GM18909 (cell line): Measurements from ENCODE around the gene TMCO4.

Source experiments
- ATAC-seq: cut with Tn5 transposase; IDR thresholded peaks from one replicate; pipeline ENCODE4 v1.9.1; 2021; ENCODE audit warnings: mild to moderate bottlenecking; ENCODE audit not compliant: unreplicated experiment, poor library complexity

TMCO4 gene

DNA sequence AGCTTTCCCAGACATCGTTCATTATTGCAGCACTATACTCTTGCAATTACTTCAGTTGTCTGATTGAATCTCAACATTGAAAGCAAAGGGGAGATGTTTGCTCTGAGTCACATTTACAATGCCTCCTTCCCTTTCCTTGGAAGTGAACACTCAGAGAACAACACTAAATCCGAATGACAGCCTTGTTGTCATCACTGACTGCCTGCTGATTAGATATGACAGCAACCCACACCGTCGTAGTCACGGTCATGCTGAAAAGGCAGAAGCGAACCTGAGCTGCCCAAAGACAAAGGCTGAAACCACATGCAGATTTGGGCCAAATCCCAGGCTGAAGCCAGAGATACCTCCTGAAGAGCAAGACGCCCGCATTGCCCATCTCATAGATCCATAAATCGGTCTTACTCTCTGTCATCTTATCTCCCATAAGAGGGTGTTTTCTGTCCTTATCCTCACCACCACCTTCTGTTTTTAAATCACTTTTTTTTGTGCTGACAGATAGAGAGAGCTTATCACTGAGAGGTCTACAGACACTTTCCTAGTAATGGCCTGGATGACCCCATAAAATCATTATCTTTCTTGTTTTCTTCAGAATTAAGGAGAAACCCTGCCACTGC, 47.5 kb downstream of the TMCO4 start:
- ATAC-seq, result no peak

DNA sequence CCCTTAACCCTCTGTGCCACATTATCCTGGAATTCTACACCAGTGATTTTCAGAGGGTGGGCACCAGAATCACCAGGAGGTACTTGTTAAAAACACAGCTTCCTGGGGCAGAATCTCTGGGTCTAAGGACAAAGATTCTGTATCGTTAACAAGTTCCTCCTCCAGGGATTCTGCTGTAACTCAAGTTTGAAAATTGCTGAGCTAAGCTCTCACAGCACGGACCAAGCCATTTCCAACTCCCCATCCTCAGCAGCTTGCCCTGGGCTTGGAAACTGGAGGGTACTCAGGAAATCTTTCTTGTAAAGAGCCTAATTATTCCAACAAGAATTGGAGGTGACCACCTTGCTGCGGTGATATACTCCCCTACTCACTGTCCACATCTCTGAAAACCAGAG, 48.8 kb downstream of the TMCO4 start:
- no peak for ATAC-seq

DNA sequence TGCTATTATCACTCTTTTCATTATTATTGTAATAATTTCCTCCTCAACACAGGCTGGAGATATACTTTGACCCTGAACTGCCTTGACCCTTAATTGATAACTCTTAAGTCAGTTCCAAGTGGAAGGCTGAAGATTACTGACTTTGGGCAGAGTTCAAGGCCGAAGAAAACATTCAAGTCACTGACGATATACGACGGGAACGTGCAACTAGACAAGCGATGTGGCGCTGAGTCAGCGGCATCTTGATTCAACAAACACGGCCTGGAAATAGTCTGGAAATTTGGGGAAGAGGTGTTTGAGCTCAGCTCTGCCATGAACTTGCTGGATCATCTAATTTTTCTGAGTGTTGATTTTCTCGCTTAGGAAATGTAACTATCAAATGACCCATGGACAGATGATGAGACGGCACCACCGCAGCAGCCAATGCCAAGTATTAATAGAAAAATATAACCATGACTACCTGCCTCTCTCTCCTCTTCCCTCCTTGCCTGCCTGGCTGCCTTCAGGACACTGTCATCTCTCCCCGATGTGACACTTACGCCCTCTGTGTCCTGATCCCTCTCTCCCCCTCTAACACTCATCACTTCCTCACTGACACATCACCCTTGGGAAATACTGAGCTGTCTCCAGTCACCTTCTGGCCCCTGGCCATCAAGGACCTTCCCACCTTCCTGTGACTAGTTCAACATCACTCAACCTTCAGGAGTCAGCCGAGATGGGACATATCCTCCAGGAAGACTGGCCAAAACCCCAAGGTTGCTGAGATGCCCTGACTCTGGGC, 49.4 kb downstream of the TMCO4 start:
- no peak for ATAC-seq

DNA sequence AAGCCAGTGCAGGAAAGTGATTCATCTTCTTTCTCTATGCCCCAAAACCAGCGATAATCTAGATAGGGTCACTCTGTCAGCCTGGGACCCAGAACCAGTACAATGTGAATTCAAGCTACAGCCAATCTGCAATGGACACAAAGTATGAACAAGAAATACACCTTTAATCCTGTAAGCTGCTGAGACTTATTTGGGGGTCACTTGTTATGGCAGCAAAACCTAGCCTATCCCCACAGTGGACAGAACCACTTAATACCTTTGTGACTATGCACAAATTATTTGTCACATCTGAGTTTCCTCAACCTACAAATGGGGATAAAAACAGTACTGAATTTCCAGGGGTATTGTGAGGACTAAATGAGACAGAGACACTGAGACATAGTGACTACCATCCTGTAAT, 50.0 kb downstream of the TMCO4 start:
- ATAC-seq, result no peak

DNA sequence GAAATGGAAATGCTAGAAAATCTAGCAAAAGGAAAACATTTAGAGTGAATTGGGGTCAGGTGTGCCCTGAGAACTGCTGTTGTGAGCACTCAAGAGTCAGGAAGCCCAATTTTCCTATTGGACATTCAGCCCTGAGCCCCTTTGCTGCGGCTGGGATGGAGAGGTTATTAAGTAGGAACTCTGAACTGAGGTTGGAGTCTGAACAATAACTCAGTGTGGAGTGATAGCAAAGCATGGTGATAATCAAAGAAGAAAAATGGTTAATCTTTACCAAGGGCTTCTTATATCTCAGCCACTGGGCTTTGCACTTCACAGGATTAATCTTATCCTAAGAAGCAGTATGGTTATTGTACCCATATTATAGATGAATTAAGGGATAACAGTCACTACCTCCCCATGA, 52.0 kb downstream of the TMCO4 start:
- no peak for ATAC-seq

DNA sequence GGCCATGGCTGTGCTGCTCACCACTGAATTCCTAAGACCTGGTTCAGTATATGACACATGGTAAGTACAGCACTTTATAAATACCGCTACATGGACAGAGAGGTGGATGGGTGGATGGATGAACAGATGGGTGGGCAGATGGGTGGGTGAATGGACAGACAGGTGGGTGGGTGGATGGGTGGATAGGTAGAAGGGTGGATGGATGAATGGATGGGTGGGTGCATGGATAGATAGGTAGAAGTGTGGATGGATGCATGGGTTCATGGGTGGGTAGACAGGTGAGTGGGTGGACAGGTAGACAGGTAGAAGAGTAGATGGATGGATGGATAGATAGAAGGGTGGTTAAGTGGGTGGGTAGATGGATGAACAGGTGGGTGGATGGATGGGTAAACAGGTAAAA, 54.8 kb downstream of the TMCO4 start:
- no peak for ATAC-seq

DNA sequence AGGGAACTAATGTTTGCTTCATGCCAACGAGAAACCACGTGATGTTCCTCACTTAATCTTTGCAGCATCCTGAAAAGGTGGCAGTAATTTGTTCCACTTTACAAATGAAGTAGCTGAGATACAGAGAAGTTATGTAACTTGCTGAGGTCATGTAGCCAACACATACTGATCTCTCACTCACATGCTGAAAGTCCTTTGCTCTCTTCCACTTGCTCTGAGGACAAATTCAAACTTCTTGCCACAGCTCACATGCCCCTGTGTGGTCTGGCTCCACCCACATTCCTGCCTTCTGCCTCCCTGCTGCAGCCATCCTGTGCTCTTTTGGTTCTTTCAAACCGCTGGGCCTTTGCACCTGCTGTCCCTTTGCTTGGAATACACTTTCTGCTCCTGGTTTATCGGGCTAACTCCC, 55.4 kb downstream of the TMCO4 start:
- ATAC-seq, result no peak

DNA sequence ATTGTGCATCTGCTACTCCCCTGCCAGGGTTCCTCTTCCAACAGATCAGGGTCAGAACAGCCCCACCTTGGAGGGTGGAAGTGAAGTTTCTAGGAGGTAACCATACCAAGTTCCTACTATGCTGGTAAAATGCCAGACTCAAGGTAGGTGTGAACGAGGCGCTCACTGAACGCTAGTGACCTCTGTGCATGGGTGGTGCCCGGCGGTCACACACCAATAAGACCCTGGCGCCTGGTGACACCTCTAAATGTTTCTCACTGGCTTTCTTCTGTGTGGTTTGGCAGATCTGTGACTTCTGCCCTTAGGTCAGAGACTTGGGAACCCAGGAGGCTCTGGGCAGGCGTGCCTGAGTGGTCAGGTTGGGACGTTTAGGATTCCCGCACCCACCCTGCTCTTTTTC, 55.9 kb downstream of the TMCO4 start:
- no peak for ATAC-seq

DNA sequence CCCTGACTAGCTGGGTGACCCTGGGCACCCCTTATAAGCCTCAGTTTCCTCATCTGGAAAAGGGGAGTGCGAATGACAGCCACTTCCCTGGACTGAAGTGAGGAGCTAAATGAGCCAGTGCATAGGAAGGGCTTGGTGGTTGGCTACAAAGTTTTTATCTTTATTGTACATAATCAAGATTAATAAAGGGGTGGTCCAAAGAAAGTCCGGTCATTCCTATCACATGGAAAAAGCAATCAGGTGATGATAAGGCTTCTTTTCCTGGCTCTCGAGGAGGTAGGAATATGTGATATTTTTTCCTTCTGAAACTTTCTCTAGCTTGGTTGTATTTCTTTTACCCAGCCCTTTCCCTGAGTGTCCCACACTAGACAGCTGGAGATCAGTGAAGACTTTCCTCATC, 56.5 kb downstream of the TMCO4 start:
- ATAC-seq, result no peak

DNA sequence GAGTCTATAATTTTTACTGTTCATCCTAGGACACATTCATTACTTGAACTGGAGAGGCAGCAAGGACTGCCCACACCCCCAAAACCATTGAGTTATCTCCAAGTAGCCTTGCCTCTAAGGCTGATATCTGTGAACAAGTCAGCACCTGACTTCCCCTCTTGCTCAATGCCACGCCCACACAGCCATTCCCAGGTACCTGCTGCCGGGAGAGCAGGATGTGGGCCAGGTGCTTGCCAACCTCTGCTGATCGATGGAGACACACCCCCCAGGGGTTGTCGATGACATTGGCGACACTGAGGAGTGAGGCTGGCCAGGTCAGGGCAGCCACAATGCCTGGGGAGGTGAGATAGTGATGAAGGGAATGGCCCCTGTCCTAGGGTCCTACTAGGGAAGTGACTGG, 60.1 kb downstream of the TMCO4 start:
- no peak for ATAC-seq

DNA sequence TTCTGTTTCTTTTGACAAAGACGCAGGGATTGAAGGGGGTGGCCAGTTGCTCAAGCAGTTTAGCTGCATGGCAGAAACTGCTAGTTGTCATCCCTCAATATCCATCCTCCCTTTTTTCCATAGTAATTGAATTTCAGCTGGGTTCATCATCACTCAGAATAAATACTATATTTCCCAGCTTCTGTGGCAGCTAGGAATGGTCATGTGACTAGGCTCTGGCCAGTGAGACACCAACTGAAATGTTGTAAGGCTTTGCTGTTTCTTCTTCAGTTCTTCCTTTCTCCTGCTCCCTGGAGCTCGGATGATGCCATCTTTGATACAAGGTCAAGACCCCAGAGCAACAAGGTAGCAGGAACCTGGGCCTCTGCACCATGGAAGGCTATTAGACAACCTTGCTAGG, 61.0 kb downstream of the TMCO4 start:
- ATAC-seq, result no peak

DNA sequence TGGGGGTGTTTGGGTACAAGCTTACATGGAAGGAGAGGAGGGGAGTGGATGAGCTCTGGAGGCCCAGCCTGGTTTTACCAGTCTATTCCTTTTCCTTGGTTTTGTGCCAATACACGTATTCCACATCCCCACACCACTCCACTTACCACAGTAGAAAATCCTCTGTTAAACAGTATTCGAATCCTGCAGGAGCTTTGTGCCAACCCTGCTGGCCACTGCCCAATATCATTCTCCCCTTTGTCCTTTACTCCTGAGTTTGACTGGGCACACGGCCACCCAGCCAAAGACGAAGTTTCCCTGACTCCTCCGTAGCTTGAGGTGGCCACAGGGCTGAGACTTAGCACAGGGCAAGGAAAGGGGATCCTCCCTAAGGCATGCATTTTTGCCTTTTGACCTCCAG, 61.6 kb downstream of the TMCO4 start:
- ATAC-seq, result no peak

DNA sequence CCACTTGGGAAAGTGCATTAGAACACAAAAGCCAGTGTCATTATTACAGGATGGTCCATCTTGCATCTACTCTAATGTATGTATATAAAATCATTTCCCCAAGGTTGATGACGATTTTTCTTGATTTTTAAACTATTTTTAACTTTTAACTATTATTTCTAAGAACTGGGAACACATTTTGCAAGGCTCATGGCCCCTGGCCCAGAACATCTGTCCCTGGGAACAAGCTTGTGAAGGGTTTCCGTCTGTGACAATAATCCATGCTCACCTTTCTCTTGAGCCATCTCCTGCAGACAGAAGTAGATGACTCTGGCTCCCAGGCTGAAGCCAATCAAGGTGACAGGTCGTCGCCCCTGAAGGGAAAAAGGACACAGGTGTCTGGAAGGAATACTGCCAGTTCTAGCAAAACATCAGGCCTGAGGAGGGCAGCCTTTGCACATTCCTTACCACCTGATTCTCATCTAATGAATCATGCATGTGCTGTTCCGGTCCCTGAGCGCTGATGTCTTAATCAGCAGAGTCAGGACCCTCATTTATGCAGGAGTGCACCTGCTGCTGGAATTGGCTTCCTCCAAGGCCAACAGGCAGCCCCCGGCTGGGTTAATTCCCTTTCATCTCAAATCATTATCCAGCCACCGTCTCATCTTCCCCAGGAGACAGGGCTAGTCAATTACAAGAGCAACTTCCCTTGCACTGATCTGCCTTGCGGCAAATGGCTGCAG, 62.5 kb downstream of the TMCO4 start:
- no peak for ATAC-seq

DNA sequence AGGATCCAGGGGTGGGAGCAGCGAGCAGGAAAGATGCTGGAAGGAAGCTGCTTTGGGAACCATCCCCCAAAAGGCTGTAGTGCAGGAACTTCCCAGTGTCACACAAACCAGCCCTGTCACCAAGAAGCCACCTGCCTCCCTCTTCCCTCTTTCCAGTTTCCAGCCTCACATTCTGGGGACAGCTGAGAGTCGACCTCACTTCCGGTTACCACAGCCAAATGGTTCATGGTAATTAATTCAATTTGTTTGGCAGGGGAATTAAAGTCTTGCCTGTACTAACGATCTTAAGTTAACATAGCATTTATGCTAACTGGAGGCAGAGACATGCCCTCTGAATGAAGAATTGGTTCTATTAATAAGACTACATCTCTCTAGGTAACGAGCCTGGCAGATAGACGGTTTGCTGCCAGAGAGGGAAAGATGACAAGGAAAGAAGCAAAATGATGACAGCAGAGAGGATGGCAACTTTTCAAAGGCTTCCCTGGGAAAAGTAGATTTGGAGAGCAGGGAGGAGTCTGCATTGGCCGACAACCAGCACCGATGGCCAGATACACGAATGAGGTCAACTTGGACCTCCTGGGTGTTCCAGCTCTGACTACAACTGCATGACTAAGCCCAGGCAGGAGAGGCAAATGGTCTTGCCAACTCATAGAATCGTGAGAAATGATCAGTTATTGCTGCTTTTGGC, 64.1 kb downstream of the TMCO4 start:
- ATAC-seq, result no peak

DNA sequence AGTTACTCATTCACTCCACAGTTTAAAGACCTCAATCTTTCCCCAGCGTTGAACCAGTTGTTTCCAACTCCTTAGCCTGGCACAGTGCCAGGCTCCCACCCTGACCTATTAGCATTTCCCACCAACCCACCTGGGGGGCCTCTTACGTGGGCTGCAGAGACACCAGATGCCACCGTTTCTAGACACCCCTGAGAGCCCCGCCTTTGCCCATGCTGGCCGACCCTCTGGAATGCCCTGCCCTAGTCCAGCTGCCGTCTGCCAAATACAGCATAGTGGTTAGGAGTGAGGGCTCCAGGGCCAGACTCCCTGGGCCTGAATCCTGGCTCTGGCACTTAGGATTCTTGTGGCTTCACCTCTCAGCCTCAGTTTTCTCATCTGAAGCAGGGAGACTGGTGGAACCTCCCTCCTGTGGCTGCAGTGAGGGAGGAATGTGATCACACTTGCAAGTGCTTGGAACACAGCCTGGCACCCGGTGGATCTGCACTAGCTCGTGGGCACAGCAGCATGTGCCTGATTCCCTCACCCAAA, 65.2 kb downstream of the TMCO4 start:
- ATAC-seq, result no peak

DNA sequence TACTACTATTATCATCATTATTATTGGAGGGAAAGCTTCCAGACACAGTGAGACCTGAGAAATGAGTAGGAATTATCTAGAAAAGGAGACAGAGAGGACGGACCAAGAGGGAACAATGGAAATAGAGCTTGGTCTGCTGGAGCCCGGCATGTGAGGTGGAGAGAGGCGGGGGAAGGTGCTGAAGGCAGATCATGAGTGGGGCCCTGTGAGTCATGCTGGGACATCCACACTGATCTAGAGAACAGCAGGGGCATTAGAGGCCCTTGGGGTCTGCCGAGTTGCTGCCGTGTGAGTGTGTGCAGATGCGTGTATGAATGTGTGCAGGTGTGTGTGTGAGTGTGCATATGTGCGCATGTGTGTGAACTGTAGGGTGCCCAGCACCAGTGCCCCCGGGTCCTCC, 65.7 kb downstream of the TMCO4 start:
- ATAC-seq, result no peak

DNA sequence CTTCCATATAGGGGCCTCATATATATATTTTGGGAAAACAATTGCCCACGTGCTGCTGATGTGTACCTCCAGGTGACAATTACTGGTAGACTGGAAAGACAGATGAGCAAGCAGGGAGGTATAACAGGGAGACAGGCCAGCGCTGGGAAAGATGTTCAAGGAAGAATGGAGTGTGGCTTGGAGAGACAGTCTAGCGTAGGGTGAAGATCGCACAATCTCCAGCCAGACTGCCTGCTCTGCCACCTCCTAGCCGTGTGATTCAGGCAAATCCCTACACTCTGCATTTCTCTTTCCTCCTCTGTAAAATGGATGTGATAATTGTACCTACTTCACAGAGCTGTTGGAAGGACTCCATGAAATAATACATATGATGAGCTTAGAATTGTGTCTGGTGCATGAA, 66.1 kb downstream of the TMCO4 start:
- ATAC-seq, result no peak

DNA sequence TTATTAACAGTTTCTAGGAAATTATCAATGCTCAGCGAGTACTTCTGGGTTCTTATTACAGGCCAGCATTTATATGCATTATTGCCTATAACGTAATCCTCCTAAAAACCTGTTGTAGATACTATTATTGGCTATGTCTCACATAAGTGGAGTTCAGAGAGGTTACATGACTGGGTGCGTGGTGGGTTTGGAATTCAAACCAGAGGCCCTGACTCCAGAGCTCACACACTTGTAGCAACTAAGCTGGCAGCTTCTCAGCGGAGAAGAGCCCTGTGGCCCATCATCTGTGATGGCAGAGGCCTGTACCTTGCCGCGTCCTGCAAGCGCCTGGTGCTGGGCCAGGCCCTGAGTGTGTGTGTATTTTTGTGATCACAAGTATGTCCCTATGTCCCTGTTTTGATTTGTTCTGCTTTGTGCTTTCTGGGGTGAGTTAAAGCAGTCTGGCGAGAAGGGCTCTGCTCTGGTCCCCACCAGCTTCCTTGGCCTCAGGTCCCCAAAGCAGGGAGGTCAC, 68.3 kb downstream of the TMCO4 start:
- ATAC-seq, result no peak

DNA sequence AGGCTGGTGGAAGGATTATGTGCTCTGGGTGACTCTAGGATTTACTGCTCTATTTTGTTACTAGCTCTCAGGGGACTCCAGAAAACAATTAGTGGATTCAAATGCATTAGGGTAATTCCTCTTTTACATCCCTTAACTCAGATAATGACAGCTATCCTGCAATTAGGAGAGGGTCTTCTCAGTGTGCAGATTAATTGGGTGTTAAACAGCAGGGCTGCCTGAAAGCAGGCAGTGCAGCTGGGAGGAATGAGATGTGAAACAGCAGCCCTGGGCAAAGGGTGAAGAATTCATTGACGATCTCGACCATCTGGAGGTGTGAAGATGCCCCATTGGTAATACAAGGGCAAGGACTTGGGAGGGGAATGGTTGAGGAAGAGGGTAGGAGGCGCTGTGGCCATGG, 68.9 kb downstream of the TMCO4 start:
- no peak for ATAC-seq

DNA sequence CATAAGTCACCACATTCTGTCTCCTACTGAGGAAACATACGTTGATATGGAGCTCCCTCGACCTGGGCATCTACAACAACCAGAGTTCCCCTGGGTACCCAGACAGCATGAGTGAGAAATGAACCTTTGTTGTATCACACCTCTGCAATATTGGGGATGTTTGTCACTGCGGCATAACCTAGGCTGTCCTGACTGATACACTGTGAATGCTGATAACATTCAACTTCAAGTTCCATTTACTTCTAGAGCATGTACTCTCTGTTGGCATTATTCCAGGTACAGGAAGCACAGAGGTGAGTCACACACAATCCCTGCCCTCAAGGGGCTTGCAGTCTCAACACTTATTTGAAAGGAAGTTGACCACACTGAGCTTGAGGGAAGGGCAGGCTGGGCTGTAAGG, 69.5 kb downstream of the TMCO4 start:
- no peak for ATAC-seq
